Loucy (cell line): ENCODE measurements around the gene C17orf113.

Experiments used
- CTCF ChIP-seq: fragments of 200-600 bp; sonication (generic); conservative IDR thresholded peaks from 2 replicates; pipeline ENCODE4 v1.5.1; 2014; ENCODE audit warnings: mild to moderate bottlenecking, antibody characterized with exemption, low read length
- EZH2phosphoT487 ChIP-seq: fragments of 200-600 bp; IDR thresholded peaks from 2 replicates; pipeline ENCODE4 v1.6.1; 2018; ENCODE audit warnings: antibody characterized with exemption, mild to moderate bottlenecking, moderate library complexity, borderline replicate concordance

GRCh38 chr17:42068979-42069378 lies 18.6 kb upstream of the C17orf113 start:
- TF ChIP-seq CTCF (no peak), EZH2phosphoT487 (no peak)
